Stimulated activated naive CD4-positive, alpha-beta T cell (primary cell): Measurements from ENCODE around the gene GTPBP3.
"Not testable (repeated sequence)": the region's sequence is repeated elsewhere in the genome, so short reads cannot be mapped to it uniquely, and the experiment has no call there.

Source experiments
- DNase-seq, 6 experiments: peaks; one replicate each; lab custom pipeline; 2025; lab: John Stamatoyannopoulos, UW

Gene GTPBP3

GRCh38 chr19:17341386-17341785, 4.0 kb downstream of the GTPBP3 start:
- no peak for DNase-seq

GRCh38 chr19:17341845-17342244, 4.5 kb downstream of the GTPBP3 start:
- no peak for DNase-seq

- peak; percentile 29 to 79 (median 68) for DNase-seq
Measured at GRCh38 chr19:17346109-17346671, 8.8 kb downstream of the GTPBP3 start.

- DNase-seq: no peak
Measured at GRCh38 chr19:17347361-17347760, 10.0 kb downstream of the GTPBP3 start.

GRCh38 chr19:17347877-17348276, 10.5 kb downstream of the GTPBP3 start:
- DNase-seq: no peak

GRCh38 chr19:17348700-17349099, 11.3 kb downstream of the GTPBP3 start:
- DNase-seq: no peak

- no peak for DNase-seq
Measured at GRCh38 chr19:17351815-17352435, 14.6 kb downstream of the GTPBP3 start.

GRCh38 chr19:17352608-17353280, 15.4 kb downstream of the GTPBP3 start:
- no peak for DNase-seq

- no peak for DNase-seq
Measured at GRCh38 chr19:17353386-17353785, 16.0 kb downstream of the GTPBP3 start.

GRCh38 chr19:17357078-17357666, 19.8 kb downstream of the GTPBP3 start:
- no peak for DNase-seq

- no peak for DNase-seq
Measured at GRCh38 chr19:17357724-17358123, 20.4 kb downstream of the GTPBP3 start.

- DNase-seq: no peak
Measured at GRCh38 chr19:17358395-17358794, 21.0 kb downstream of the GTPBP3 start.

GRCh38 chr19:17359905-17360800, 22.8 kb downstream of the GTPBP3 start:
- no peak for DNase-seq

GRCh38 chr19:17363852-17364605, 26.7 kb downstream of the GTPBP3 start:
- not testable (repeated sequence) for DNase-seq

- DNase-seq: no peak
Measured at GRCh38 chr19:17365361-17365760, 28.0 kb downstream of the GTPBP3 start.

- no peak for DNase-seq
Measured at GRCh38 chr19:17370026-17370587, 32.8 kb downstream of the GTPBP3 start.

- DNase-seq: peak in 1 of 6 experiments; percentile 5
Measured at GRCh38 chr19:17376935-17377600, 39.7 kb downstream of the GTPBP3 start, which contains the start of gene PLVAP. TSS of gene PLVAP (minus strand) at chr19:17377342. CDS start at chr19:17377288, 54 bp downstream.

- no peak for DNase-seq
Measured at GRCh38 chr19:17378271-17378670, 40.9 kb downstream of the GTPBP3 start.

- DNase-seq: no peak
Measured at GRCh38 chr19:17379221-17379631, 41.9 kb downstream of the GTPBP3 start.

GRCh38 chr19:17380426-17381138, 43.2 kb downstream of the GTPBP3 start:
- DNase-seq: no peak
